ENCODE measurements around the gene CD300LG.

GRCh38 chr17:43854498-43854897 is 7.5 kb downstream of the CD300LG start:
- TF ChIP-seq CTCF (IDR thresholded peaks at IDR 0.05; ENCODE audit: poor library complexity), result no peak
- no peak for TF ChIP-seq EZH2 (IDR thresholded peaks at IDR 0.05; ENCODE audit: borderline replicate concordance)
